HL-60 (cell line): ENCODE measurements around the gene FOXP4.

Source experiments
- DNase-seq, 2 experiments: peaks; one replicate each; pipeline ENCODE4 v3.0.0-alpha.2; 2010 to 2020; ENCODE audit warnings: low read depth in 1 of 2, low spot score in 1 of 2
- H3K27ac ChIP-seq: fragments of 250-450 bp; sonication (Bioruptor Pico); replicated peaks from 2 replicates; pipeline ENCODE4 v1.5.1; 2020; ENCODE audit warnings: mild to moderate bottlenecking, moderate library complexity
- H3K27me3 ChIP-seq: fragments of 250-450 bp; sonication (Bioruptor Pico); 2 replicates; pipeline ENCODE4 v1.5.1; 2021; ENCODE audit warnings: mild to moderate bottlenecking, moderate library complexity; ENCODE audit not compliant: insufficient read depth, poor library complexity, severe bottlenecking
- H3K4me3 ChIP-seq: replicated peaks from 2 replicates; pipeline ENCODE4 v1.5.1; 2011; ENCODE audit warnings: mild to moderate bottlenecking, control low read depth, low read length; ENCODE audit not compliant: insufficient read depth
- CTCF ChIP-seq: IDR thresholded peaks from one replicate; pipeline ENCODE4 v1.5.1; 2011; ENCODE audit warnings: low read length, control low read depth, inconsistent platforms; ENCODE audit not compliant: insufficient read depth
- GABPA ChIP-seq: IDR thresholded peaks from 2 replicates; pipeline ENCODE4 v1.6.1; 2012; ENCODE audit warnings: low read depth
- POLR2AphosphoS5 ChIP-seq: IDR thresholded peaks from 2 replicates; pipeline ENCODE4 v1.6.1; 2012; ENCODE audit warnings: low read depth
- REST ChIP-seq: IDR thresholded peaks from 2 replicates; pipeline ENCODE4 v1.6.1; 2012; ENCODE audit warnings: low read depth; ENCODE audit not compliant: insufficient replicate concordance
- SPI1 ChIP-seq: IDR thresholded peaks from 2 replicates; pipeline ENCODE4 v1.6.1; 2012; ENCODE audit warnings: low read depth, mild to moderate bottlenecking, borderline replicate concordance

The FOXP4 gene

DNA sequence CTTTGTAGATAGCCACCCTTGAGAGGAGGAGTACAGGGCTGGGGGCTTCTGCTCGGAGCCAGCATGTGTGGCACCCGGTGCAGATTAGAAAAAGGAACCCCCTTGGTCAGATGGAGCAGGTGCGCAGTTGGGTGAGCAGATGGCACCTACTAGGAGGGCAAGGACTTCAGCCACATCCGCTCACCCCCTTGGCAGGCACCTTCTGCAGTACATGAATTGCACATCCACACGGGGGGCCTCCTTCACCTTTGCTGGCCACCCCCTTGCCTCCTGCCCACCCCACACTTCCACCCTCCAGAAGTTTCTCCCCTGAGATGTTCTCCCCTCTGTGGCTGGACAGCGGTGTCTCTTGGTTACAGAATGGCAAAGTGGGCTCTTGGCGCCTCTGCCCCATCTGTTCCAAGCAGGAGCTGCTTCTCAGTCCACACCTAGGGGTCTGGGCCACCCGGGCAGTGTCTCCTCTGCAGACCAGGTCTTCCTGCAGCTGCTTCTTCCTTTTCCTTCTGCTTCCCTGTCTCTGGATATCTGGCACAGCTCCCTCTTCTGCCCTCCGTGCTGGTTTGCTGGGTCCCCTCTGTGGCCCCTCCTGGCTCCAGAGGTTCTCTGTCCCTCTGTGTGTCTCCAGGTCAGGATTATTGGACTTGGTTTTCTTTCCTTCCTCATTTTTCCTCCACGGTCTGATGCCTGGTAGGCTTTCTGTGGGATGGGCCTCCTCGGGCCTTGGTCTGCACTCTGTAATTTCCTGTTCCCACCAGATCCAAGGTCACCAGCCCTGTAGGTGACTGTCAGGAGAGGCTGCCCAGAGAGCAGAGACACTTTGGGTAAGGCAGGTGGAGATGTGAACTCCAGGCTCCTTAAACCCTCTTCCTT is 96.1 kb downstream of the FOXP4 start:
- no peak for TF ChIP-seq POLR2AphosphoS5
- DNase-seq, result no peak
- Histone ChIP-seq H3K27me3 (peaks cover 34% of the 10 kb centered on the region), H3K27ac (no peak overlapping the region), H3K4me3 (no peak overlapping the region)

DNA sequence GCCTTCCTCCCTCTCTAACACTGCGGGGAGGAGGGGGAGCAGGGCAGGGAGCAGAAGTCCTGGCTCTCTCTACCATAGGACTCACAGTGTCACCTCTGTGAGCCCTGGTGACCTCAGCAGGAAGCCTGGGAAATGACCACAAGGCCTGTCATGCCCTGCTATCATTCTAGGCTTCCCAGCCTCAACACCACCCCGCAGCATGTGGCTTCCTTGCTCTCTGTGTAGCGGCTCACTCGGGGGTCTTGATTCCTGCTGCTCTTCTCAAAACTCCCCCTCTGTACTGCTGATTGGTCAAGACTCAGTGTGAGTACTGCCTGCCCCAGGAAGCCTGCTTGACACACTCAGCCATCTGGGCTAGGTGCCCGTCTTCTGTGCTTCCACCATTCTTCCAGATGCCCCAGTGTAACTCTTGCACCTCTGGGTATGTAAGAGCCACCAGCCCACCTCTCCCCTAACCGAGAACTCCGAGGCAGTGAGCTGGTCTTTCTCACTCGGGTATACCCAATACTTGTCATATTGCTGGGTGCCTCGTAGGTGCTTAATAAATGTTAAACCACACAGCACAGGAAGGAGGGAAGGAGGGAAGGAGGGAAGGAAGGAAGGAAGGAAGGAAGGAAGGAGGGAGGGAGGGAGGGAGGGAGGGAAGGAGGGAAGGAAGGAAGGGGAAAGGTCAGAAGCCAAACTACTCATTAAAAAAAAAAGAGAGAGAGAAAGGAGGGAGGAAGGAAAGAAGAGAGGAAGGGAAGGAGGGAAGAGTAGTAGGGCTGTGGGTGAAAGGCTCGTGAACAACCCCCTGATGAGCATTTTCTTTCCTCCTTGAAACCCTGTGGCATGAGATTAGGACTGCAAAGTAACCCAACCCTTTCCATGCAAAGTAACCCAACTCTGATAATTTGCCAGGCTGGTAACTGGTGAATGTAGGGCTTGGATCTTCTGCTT is 97.0 kb downstream of the FOXP4 start:
- DNase-seq, result no peak
- H3K27ac ChIP-seq, result no peak overlapping the region
- peaks cover 25% of the 10 kb centered on the region for H3K27me3 ChIP-seq
- no peak for TF ChIP-seq SPI1
- TF ChIP-seq POLR2AphosphoS5, result no peak
- no peak for TF ChIP-seq CTCF
- no peak for TF ChIP-seq REST
- TF ChIP-seq GABPA, result no peak
- H3K4me3 ChIP-seq, result no peak overlapping the region

DNA sequence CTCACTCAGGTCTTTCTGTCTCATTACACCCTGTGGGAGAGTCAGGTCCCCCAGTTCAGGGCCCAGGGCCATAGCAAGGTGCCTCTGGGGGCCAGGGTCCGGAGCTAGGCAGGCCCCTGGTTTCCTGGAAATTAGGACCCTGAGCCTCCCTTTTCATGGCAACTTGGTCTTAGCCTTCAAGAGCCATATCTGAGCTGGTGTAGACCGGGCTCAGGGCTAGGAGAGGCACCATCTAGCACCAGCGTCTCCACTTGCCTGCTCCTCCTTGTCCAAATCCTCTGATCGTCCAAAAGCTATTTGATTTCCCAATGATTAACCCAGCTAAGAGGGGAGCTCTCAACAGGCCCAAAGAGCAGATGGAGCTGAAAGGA is 97.7 kb downstream of the FOXP4 start:
- no peak for TF ChIP-seq SPI1
- TF ChIP-seq POLR2AphosphoS5, result no peak
- no peak for TF ChIP-seq REST
- no peak for TF ChIP-seq GABPA
- no peak for TF ChIP-seq CTCF
- H3K27ac ChIP-seq, result no peak overlapping the region
- no peak for DNase-seq
- H3K4me3 ChIP-seq, result no peak overlapping the region
- peaks cover 18% of the 10 kb centered on the region for H3K27me3 ChIP-seq

GRCh38 chr6:41644297-41644879 is 98.2 kb downstream of the FOXP4 start:
- Histone ChIP-seq H3K27ac (no peak overlapping the region), H3K27me3 (peaks cover 13% of the 10 kb centered on the region), H3K4me3 (no peak overlapping the region)
- DNase-seq, result no peak
- no peak for TF ChIP-seq SPI1
- no peak for TF ChIP-seq CTCF
- no peak for TF ChIP-seq GABPA
- TF ChIP-seq REST, result no peak
- TF ChIP-seq POLR2AphosphoS5, result no peak
